ENCODE measurements around the gene MYH11. TPM values are rescaled to one million over a fixed set of nuclear protein-coding genes. Genes with fewer than 3 reads are reported as not detected.
"Not testable (repeated sequence)": the region's sequence is repeated elsewhere in the genome, so short reads cannot be mapped to it uniquely, and the experiment has no call there.

The MYH11 gene
- total RNA-seq, 1 donor from 2014 or later, result 21.6 TPM

DNA sequence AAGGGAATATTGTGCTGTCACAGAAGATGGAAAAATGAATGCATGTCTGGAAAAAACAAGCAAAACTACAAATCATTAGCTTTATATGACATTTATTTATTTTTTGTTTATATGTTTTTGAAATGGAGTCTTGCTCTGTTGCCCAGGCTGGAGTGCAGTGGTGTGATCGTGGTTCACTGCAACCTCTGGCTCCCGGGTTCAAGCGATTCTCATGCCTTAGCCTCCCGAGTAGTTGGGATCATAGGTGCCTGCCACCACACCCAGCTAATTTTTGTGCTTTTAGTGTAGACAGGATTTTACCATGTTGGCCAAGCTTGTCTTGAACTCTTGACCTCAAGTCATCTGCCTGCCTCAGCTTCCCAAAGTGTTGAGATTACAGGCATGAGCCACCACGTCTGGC lies 198.3 kb downstream of the MYH11 start:
- ATAC-seq, result no peak

DNA sequence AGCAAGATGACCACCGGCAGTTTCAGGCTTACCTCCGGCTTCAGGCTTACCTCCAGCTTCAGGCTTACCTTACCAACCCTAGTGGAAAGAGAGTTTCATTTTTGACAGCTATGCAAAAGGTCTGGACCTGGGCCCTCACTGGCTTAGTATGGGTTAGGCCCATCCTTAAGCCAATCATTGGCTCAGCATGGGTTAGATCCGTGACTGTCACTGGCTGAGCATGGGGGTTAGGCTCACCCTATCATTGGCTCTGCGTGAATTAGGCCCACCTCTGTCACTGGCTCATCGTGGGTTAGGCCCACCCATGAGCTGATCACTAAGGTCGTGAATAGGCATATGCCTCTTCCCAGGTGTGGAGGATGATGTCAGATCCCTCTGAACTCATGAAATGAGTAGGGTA lies 198.7 kb downstream of the MYH11 start:
- ATAC-seq, result peak; percentile 33

DNA sequence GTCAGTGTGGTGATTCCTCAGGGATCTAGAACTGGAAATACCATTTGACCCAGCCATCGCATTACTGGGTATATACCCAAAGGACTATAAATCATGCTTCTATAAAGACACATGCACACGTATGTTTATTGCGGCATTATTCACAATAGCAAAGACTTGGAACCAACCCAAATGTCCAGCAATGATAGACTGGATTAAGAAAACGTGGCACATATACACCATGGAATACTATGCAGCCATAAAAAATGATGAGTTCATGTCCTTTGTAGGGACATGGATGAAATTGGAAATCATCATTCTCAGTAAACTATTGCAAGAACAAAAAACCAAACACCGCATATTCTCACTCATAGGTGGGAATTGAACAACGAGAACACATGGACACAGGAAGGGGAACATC lies 201.3 kb downstream of the MYH11 start:
- not testable (repeated sequence) for ATAC-seq

DNA sequence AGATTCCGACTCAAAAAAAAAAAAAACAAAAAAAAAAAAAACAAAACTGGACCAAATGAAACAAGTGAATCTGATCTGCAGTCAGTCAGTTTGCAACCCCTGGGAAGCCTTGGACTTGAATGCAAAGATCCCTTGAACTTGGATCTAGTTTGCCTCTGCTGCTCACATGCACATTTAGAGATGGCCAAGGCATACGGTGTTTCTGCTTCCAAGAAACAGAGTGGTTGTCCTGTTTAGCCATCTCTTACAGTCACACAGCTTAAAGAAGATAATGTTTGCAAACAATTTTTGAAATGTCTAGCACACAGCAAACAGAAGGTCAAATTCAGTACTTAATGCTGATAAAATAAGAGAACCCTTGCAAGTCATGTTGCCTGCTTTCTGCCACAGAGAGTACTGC lies 202.2 kb downstream of the MYH11 start:
- ATAC-seq, result no peak

DNA sequence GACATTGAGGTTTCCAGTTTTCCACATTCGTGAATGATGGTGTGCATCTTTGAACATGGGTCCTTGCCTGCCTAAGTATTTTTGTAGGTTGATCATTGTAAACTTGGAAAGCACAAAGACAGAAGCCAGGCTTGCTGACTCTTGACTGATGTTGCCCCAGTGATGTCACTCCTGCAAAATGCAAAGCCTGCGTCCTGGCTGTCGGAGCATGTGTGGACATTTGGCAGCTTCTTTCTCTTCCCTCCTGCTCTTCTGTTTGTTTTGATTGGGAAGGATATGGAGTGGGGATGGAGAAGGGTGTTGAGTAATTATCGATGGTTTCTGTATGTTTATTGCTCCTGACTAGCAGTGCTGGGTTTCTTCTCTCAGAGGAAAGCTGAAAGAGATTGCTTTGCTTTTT lies 203.6 kb downstream of the MYH11 start:
- peak; percentile 34 for ATAC-seq

Other genes starting within 250 kb of the MYH11 start
- 32.4 TPM for gene MARF1, start 213.9 kb downstream of the MYH11 start, total RNA-seq
- gene NDE1, start 206.8 kb downstream of the MYH11 start, total RNA-seq, result 42.0 TPM
- 36.5 TPM for gene CEP20, start 31.6 kb upstream of the MYH11 start, total RNA-seq
- gene ABCC1, start 92.6 kb upstream of the MYH11 start, total RNA-seq, result 33.9 TPM

Measured in esophagus mucosa (tissue), 1 donor.